Esophagus (tissue), 2 donors: Measurements from ENCODE around the gene IL18. TPM values are rescaled to one million over a fixed set of nuclear protein-coding genes. Genes with fewer than 3 reads are reported as not detected.
"Not testable (repeated sequence)": the region's sequence is repeated elsewhere in the genome, so short reads cannot be mapped to it uniquely, and the experiment has no call there.

ENCODE experiments used
- H3K27ac ChIP-seq, 2 donors: one replicate each; pipeline ENCODE4 v1.5.1; 2013; ENCODE audit warnings: low read depth in 2 of 2, mild to moderate bottlenecking in 2 of 2, inconsistent platforms in 1 of 2, low read length in 1 of 2, moderate library complexity in 1 of 2
- H3K27me3 ChIP-seq, 2 donors: one replicate each; pipeline ENCODE4 v1.6.1; 2013; ENCODE audit warnings: low read length in 2 of 2, control low read depth in 1 of 2, mild to moderate bottlenecking in 1 of 2; ENCODE audit not compliant: insufficient read depth in 2 of 2, control insufficient read depth in 1 of 2
- H3K36me3 ChIP-seq, 2 donors: one replicate each; pipeline ENCODE4 v1.6.1; 2013; ENCODE audit warnings: low read length in 1 of 2; ENCODE audit not compliant: control insufficient read depth in 2 of 2, insufficient read depth in 2 of 2
- H3K4me1 ChIP-seq, 2 donors: one replicate each; pipeline ENCODE4 v1.6.1; 2013; ENCODE audit warnings: low read length in 1 of 2; ENCODE audit not compliant: control insufficient read depth in 2 of 2, insufficient read depth in 2 of 2
- H3K4me3 ChIP-seq, 2 donors: one replicate each; pipeline ENCODE4 v1.5.1; 2013; ENCODE audit warnings: low read length in 2 of 2, mild to moderate bottlenecking in 2 of 2, low read depth in 1 of 2, moderate library complexity in 1 of 2
- H3K9me3 ChIP-seq, 2 donors: one replicate each; pipeline ENCODE4 v1.6.1; 2013; ENCODE audit warnings: mild to moderate bottlenecking in 2 of 2, low read depth in 1 of 2, low read length in 1 of 2, moderate library complexity in 1 of 2; ENCODE audit not compliant: control insufficient read depth in 2 of 2, insufficient read depth in 1 of 2
- WGBS, 2 donors: extraction: QIAGEN DNeasy Blood & Tissue Kit; methylation state at CpG; one replicate each; pipeline ENCODE4 v1.1.7; 2013; 5-methylcytosine and 5-hydroxymethylcytosine counted together
- polyA plus RNA-seq, 2 donors: library from polyadenylated mRNA; stranded (reverse); fragments of 200-250 nt; gene quantifications; one replicate each; pipeline ENCODE4 v1.2.3, GENCODE V29; 2013
- donor health status: healthy with polysubstance abuse.
- donor health status: Bipolar disorder and iron deficiency.

IL18 gene
- polyA plus RNA-seq, 2 donors = 140 to 289 TPM

DNA sequence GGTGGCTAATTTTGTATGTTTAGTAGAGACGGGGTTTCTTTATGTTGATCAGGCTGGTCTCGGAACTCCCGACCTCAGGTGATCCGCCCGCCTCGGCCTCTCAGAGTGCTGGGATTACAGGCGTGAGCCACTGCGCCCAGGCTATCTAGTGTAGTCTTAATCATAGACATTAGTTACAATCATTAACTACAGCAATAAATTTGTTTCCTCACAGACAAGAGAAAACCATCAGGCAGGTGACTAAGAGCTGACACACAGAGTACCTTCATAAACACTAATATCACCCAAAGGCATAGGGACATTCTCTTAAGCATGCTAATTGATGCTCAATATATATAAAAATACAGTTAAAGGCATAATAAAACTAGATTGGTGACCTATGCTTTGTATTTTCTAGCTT is 57.8 kb downstream of the IL18 start:
- no peaks in the 10 kb centered on the region for H3K36me3 ChIP-seq
- H3K27me3 ChIP-seq = no peaks in the 10 kb centered on the region
- 64 to 90% methylated on average over 8 of the region's 8 CpGs for WGBS, 2 donors
- no peaks in the 10 kb centered on the region for H3K4me1 ChIP-seq
- no peaks in the 10 kb centered on the region for H3K9me3 ChIP-seq
- no peak overlapping the region for H3K27ac ChIP-seq
- H3K4me3 ChIP-seq = no peak overlapping the region

DNA sequence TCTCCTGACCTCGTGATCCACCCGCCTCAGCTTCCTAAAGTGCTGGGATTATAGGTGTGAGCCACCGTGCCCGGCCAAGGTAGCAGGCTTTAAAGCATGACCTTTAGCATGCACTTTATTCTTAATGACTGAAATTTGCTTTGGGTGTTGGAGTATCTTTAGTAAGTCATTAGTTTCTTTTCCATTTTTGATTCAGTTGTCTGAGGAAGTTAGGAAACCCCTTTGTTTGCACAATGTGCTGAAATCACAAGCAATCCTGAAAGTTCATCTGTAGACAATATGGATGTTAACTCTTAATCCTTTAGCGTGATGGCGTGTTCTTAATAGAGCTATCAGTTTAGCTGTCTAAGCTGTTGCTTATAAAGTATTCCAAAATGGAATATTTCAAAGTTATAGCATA is 60.4 kb downstream of the IL18 start:
- Histone ChIP-seq H3K27me3 (no peaks in the 10 kb centered on the region), H3K36me3 (no peaks in the 10 kb centered on the region), H3K4me3 (no peak overlapping the region), H3K9me3 (no peaks in the 10 kb centered on the region), H3K4me1 (no peaks in the 10 kb centered on the region), H3K27ac (no peak overlapping the region)
- WGBS, 2 donors = 80 to 81% methylated on average over 6 of the region's 6 CpGs

DNA sequence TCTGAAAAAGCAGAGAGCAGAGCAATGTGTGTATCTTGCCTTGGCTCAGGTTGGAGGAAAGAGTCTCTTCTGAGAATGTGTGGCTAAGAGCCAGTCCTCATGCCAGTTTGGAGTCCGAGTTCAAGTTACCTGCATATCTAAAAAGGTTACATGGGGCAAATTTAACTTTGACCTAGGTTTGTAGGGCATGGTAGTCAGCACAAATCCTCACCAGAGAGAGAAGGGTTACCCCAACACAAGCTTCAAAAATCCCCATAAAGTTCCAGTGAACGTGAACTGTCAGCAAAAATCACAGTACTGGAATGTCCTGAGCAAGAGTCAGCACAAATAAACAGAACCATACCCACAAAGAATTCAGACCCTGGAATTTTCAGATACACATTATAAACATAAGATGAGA is 63.4 kb downstream of the IL18 start:
- H3K9me3 ChIP-seq = no peaks in the 10 kb centered on the region
- no peaks in the 10 kb centered on the region for H3K4me1 ChIP-seq
- peaks cover 2 to 3% of the 10 kb centered on the region in 2 donors for H3K36me3 ChIP-seq
- 66 to 68% methylated on average over 2 of the region's 2 CpGs for WGBS, 2 donors
- no peaks in the 10 kb centered on the region for H3K27me3 ChIP-seq
- H3K4me3 ChIP-seq = no peak overlapping the region
- no peak overlapping the region for H3K27ac ChIP-seq

DNA sequence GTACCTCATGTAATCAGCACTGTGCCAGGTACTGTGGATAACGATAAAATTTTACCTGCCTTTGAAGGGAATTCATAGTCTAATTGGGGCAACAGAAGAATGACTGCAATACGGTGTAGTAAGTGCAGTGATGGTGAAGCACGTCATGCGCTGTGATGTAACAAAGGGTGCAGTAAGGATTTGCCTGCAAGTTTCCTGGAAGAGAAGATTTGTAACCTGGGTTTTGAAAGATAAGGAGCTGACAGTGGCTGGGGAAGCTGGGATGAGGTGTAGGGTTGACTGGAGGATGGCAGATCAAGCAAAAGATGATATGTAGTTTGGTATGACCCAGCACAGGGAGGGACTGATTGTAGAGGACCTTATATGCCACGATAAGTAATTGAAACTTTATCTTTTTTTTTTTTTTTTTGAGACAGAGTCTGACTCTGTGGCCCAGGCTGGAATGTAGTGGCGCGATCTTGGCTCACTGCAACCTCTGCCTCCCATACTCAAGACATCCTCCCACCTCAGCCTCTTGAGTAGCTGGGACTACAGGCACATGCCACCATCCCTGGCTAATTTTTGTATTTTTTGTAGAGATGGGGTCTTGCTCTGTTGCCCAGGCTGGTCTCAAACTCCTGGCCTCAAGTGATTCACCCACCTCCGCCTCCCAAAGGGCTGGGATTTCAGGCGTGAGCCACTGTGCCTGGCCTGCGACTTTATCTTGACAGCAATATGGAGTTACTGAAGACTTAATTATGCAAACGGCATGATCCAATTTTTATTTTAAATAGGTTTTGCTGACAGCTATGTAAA is 66.0 kb downstream of the IL18 start:
- Histone ChIP-seq H3K36me3 (peaks cover 2 to 3% of the 10 kb centered on the region in 2 donors), H3K27me3 (no peaks in the 10 kb centered on the region)
- 94% methylated on average over 11 of the region's 11 CpGs for WGBS, 2 donors

DNA sequence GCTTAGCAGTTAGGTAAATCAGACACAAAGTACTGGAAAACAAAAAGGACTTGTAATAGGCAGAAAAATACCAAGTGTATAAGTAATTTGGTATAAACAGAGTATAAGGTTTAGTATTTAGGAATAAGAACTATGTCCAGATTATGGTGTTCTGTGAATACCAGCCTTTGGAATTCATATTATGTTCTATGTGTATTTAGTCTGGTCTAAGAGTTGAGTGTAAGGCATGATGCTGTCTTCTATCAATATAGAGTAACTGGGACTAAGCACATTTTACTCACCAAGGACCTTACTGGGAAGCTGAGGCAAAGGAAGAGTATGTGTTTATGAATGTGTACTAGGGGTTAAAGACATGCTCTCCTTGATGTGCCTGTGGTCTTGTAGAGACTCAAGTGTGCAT is 67.7 kb downstream of the IL18 start:
- Histone ChIP-seq H3K27me3 (no peaks in the 10 kb centered on the region), H3K9me3 (no peaks in the 10 kb centered on the region), H3K27ac (no peak overlapping the region), H3K4me3 (no peak overlapping the region), H3K36me3 (peaks cover 4% of the 10 kb centered on the region in 2 donors), H3K4me1 (no peaks in the 10 kb centered on the region)

More for the DNA sequence above, 66.0 kb downstream of the IL18 start:
- H3K4me3 ChIP-seq = no peak overlapping the region
- H3K4me1 ChIP-seq = no peaks in the 10 kb centered on the region
- no peaks in the 10 kb centered on the region for H3K9me3 ChIP-seq
- H3K27ac ChIP-seq = no peak overlapping the region

DNA sequence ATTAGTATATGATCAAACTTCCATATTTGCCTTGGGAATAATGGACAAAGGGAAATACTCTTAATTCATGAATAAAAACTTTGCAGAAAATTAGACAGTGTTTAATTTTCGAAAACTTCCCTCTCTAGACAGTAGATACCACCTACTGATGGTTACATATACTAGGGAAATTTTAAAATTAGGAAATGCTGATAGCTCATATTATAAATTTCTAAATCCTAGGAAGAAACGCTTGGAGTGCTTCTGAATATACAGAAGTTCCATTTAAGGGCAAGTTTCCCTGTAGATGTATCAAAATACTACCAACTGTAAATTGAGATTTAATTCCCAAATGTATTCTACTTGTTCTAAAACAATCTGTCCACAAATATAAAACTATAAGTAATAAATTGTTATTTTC is 68.6 kb downstream of the IL18 start:
- H3K27me3 ChIP-seq, H3K27ac ChIP-seq, H3K4me1 ChIP-seq, H3K9me3 ChIP-seq, H3K4me3 ChIP-seq, H3K36me3 ChIP-seq: not testable (repeated sequence)
- WGBS, 2 donors = 95 to 96% methylated on average over 2 of the region's 2 CpGs

Other genes with a start within 250 kb of the IL18 start
- gene C11orf52, start 245.2 kb downstream of the IL18 start, polyA plus RNA-seq = 1 to 10 TPM; 6.5 to 6.6 TPM
- 1 to 10 TPM; 1.9 to 4.2 TPM for gene DIXDC1, start 226.8 kb downstream of the IL18 start, polyA plus RNA-seq
- gene DLAT, start 138.7 kb downstream of the IL18 start, polyA plus RNA-seq = 10 to 100 TPM in 1 of 2 donors, 1 to 10 TPM in 1; 9.7 to 22.6 TPM
- gene PIH1D2, start 90.1 kb downstream of the IL18 start, polyA plus RNA-seq = 1 to 10 TPM; 1.7 to 1.8 TPM
- gene NKAPD1, start 89.8 kb downstream of the IL18 start, polyA plus RNA-seq = 10 to 100 TPM in 1 of 2 donors, 1 to 10 TPM in 1; 9.0 to 10.8 TPM
- gene TIMM8B, start 77.3 kb downstream of the IL18 start, polyA plus RNA-seq = 100 to 1,000 TPM; 158 to 165 TPM
- 100 to 1,000 TPM; 148 to 150 TPM for gene SDHD, start 77.2 kb downstream of the IL18 start, polyA plus RNA-seq
- under 1 TPM; 0.11 to 0.12 TPM for gene TEX12, start 3.3 kb upstream of the IL18 start, polyA plus RNA-seq
- gene BCO2, start 11.4 kb upstream of the IL18 start, polyA plus RNA-seq = 10 to 100 TPM in 1 of 2 donors, 1 to 10 TPM in 1; 9.1 to 11.1 TPM
- 10 to 100 TPM; 48.6 to 53.8 TPM for gene PTS, start 62.3 kb upstream of the IL18 start, polyA plus RNA-seq
- gene PLET1, start 96.8 kb upstream of the IL18 start, polyA plus RNA-seq = not detected